AG04450 (cell line): ENCODE data around the gene RPL19. TPM values are rescaled to one million over a fixed set of nuclear protein-coding genes. Genes with fewer than 3 reads are reported as not detected.

ENCODE experiments used
- CTCF ChIA-PET: fragments of 300-600, 350-600 bp; formaldehyde crosslinking; extraction: SDS; loops from one replicate; lab custom pipeline; 2022; ENCODE audit warnings: antibody characterized with exemption, inconsistent platforms; lab: Charles Lee
- POLR2A ChIA-PET: fragments of 350-600 bp; formaldehyde crosslinking; extraction: SDS; loops from one replicate; lab custom pipeline; 2021; ENCODE audit warnings: antibody characterized with exemption, inconsistent platforms; lab: Yijun Ruan, JAX
- DNase-seq: peaks from one replicate; pipeline ENCODE4 v3.0.0-alpha.2; 2011; ENCODE audit warnings: low read depth, low spot score
- H3K27ac ChIP-seq: one replicate; pipeline ENCODE4 v1.5.1; 2012; ENCODE audit warnings: low read depth, low read length, control low read depth
- H3K27me3 ChIP-seq: one replicate; pipeline ENCODE4 v1.6.0; 2012; ENCODE audit warnings: low read length; ENCODE audit not compliant: control insufficient read depth, insufficient read depth
- H3K4me3 ChIP-seq: 2 replicates; pipeline ENCODE4 v1.5.1; 2011; ENCODE audit warnings: mild to moderate bottlenecking, low read depth, low read length, control low read depth
- H3K9me3 ChIP-seq: 2 replicates; pipeline ENCODE4 v1.5.1; 2012; ENCODE audit warnings: low read length; ENCODE audit not compliant: control insufficient read depth, insufficient read depth
- polyA plus RNA-seq: library from polyadenylated mRNA; depleted of rRNA; stranded (reverse); fragments of >200 nt; gene quantifications from 2 replicates; pipeline ENCODE4 v1.2.3, GENCODE V29; 2011
- TF ChIP-seq, protein P1 (sequence below): IDR thresholded peaks from 2 replicates; pipeline ENCODE4 v1.5.1; 2011; ENCODE audit warnings: low read depth, low read length, control low read depth, inconsistent platforms

Gene RPL19
- polyA plus RNA-seq, 1 experiment, result 1,791 TPM

DNA sequence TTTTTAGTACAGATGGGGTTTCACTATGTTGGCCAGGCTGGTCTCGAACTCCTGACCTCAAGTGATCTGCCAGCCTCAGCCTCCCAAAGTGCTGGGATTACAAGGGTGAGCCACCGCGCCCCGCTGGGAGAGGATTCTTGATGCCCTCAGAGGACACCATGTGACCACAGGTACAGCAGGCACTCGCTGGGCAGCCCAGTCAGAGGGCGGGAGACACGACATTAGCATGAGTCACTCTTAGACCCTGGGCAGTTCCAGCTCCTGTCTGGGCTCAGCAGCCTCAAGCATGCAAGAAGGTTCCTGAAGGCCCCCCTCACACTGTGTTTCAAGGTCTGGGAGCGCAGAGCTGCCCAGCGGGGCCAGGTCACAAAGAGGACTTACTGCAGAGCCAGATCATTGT lies 13.8 kb downstream of the RPL19 start:
- DNase-seq, result no peak
- Histone ChIP-seq H3K27ac (no peak overlapping the region), H3K9me3 (no peaks in the 10 kb centered on the region; the same call in 1 of the 2 replicates), H3K4me3 (no peak overlapping the region), H3K27me3 (peaks cover 28% of the 10 kb centered on the region)
- ChIA-PET CTCF (no interaction called here), POLR2A (no interaction called here)
- TF ChIP-seq, protein P1, sequence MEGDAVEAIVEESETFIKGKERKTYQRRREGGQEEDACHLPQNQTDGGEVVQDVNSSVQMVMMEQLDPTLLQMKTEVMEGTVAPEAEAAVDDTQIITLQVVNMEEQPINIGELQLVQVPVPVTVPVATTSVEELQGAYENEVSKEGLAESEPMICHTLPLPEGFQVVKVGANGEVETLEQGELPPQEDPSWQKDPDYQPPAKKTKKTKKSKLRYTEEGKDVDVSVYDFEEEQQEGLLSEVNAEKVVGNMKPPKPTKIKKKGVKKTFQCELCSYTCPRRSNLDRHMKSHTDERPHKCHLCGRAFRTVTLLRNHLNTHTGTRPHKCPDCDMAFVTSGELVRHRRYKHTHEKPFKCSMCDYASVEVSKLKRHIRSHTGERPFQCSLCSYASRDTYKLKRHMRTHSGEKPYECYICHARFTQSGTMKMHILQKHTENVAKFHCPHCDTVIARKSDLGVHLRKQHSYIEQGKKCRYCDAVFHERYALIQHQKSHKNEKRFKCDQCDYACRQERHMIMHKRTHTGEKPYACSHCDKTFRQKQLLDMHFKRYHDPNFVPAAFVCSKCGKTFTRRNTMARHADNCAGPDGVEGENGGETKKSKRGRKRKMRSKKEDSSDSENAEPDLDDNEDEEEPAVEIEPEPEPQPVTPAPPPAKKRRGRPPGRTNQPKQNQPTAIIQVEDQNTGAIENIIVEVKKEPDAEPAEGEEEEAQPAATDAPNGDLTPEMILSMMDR, result no peak

DNA sequence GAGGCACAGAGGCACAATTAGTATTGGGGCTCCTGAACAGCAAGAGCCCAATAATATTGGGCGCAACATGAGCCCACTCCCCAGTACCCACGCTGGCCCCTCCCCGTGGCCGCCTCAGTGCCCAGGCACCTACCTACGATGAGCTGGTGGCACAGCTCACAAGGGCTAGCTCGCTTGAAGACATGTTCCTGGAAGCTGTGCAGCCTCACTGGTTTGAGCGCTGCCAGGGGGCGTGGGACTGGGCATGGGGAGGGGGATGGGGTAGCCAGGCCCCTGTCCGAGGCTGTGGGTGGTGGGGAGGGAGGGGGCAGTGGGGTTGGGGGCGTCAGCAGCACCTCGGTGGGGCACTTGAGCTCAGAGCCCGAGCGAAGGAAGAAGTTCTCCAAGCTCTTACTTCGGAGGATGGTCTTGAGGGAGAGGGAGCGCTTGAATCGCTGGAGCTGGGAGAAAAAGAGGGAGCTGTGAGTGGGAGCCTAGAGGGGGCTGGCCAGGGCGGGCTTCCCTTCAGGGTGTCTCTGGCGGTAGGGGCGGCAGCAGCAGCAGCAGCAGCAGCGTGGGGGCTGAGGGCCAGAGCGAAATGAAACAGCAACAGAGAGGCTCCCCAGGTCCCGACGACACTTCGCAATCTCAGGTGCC lies 17.8 kb downstream of the RPL19 start:
- H3K27ac ChIP-seq, result no peak overlapping the region
- H3K9me3 ChIP-seq, result no peaks in the 10 kb centered on the region; the same call in 1 of the 2 replicates
- CTCF ChIA-PET, result interaction anchor here (0.6 to 0.8 kb wide), 2 partner anchors 43 to 53 kb away, joined by 3 read pairs; no protein-coding TSS in a partner anchor
- TF ChIP-seq, protein P1, result no peak
- no peak overlapping the region for H3K4me3 ChIP-seq
- peaks cover 45% of the 10 kb centered on the region for H3K27me3 ChIP-seq
- POLR2A ChIA-PET, result interaction anchor here (0.9 kb wide), 1 partner anchor 18 kb away, joined by 6 read pairs; the partner anchor contains the start of gene RPL19
- DNase-seq, result no peak

DNA sequence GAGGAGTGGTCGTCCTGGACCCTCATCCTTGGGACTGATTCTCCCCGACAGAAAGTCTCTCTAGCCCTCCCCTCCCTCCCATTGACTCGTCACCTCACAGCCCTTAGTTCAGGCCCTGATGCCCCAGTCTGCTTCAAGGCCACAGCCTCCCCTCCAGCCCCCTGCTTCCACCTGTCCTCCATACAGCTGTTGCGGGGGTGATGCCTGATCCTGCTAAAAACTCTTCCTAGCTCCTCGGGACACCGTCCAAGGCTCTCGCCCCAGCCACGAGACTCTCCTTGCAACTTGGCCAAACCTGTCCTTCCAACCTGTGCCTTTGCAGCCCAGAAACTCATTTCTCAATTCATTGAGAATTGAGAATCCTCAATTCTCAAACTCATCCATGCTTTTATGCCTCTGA lies 18.8 kb downstream of the RPL19 start:
- Histone ChIP-seq H3K27ac (no peak overlapping the region), H3K4me3 (no peak overlapping the region), H3K9me3 (no peaks in the 10 kb centered on the region; the same call in 1 of the 2 replicates), H3K27me3 (peaks cover 51% of the 10 kb centered on the region)
- TF ChIP-seq, protein P1, result no peak
- DNase-seq, result no peak
- ChIA-PET POLR2A (no interaction called here), CTCF (interaction anchor here (0.8 to 1.3 kb wide), 2 partner anchors 14 to 54 kb away, joined by 3 read pairs; no protein-coding TSS in a partner anchor)

DNA sequence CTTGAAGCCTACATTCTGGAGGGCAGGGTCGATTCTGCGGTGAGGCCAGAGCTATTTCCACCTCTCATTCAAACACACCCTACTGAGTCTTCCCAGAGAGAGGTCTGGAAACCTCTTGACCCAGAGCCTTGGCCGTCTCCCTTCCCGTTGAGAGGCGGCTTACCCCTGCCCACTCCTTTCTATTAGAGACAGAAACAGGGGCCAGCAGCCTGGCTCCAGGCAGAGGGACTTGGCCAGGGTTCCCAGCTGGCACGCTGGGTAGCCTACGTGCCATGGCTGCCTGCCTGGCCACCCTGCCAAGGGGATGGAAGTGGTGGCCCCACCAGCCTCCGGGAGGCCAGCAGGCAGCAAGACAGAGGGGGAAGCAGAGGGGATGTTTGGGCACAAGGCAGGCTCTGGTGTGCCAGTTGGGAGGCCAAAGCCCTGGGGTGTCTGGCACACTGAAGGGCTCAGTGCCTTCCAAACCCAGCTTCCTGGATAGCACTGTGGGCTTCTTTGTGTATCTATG lies 19.6 kb downstream of the RPL19 start:
- CTCF ChIA-PET, result interaction anchor here (1.3 kb wide), 1 partner anchor 13 kb away, joined by 3 read pairs; no protein-coding TSS in a partner anchor
- TF ChIP-seq, protein P1, result no peak
- DNase-seq, result no peak
- Histone ChIP-seq H3K9me3 (no peaks in the 10 kb centered on the region; the same call in 1 of the 2 replicates), H3K4me3 (no peak overlapping the region), H3K27ac (no peak overlapping the region), H3K27me3 (peaks cover 56% of the 10 kb centered on the region)
- POLR2A ChIA-PET, result no interaction called here

DNA sequence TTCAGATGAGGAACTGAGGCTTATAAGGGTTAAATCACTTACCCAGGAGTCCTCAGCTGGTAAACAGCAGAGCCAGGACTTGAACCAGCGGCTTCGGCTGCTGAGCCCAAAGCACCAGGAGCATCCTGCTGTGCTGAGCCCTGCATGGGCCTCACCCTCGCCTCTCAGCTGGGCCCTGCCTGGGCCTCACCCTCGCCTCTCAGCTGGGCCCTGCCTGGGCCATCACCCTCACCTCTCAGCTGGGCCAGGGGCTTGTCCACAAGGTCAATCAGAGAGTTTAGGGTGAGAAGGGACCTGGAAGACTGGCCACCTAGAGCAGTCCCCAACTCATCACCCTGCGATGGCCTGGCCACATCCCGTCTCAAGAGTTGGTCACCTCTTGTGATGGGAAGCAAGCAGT lies 21.5 kb downstream of the RPL19 start:
- TF ChIP-seq, protein P1, result no peak
- no peak for DNase-seq
- ChIA-PET POLR2A (no interaction called here), CTCF (no interaction called here)
- Histone ChIP-seq H3K9me3 (no peaks in the 10 kb centered on the region; the same call in 1 of the 2 replicates), H3K27ac (no peak overlapping the region), H3K4me3 (no peak overlapping the region), H3K27me3 (peaks cover 65% of the 10 kb centered on the region)
